CD4-positive, CD25-positive, alpha-beta regulatory T cell (primary cell): ENCODE results near the gene PRDM8. TPM values are rescaled to one million over a fixed set of nuclear protein-coding genes. Genes with fewer than 3 reads are reported as not detected.
"Not testable (repeated sequence)": the region's sequence is repeated elsewhere in the genome, so short reads cannot be mapped to it uniquely, and the experiment has no call there.

Experiments
- ATAC-seq, 2 donors: fragments of 150-1000 bp; cut with Tn5 transposase; one replicate each; pipeline ENCODE4 v1.10.0; 2021; ENCODE audit warnings: low read depth in 2 of 2, moderate number of reproducible peaks in 2 of 2, moderate library complexity in 1 of 2
- DNase-seq, 3 donors: peaks; one replicate each; pipeline versions ENCODE4 v3.0.0 to v3.0.0-alpha.2; 2012 to 2022; ENCODE audit warnings: mixed read lengths in 1 of 3
- H3K27ac ChIP-seq: one replicate; pipeline ENCODE4 v1.7.0; 2013; ENCODE audit warnings: mild to moderate bottlenecking, low read length; ENCODE audit not compliant: insufficient read depth, poor library complexity, severe bottlenecking
- H3K27me3 ChIP-seq: one replicate; pipeline ENCODE4 v1.7.0; 2013; ENCODE audit warnings: low read length; ENCODE audit not compliant: control insufficient read depth, insufficient read depth
- H3K36me3 ChIP-seq: one replicate; pipeline ENCODE4 v1.7.0; 2013; ENCODE audit warnings: mild to moderate bottlenecking, low read length, moderate library complexity; ENCODE audit not compliant: control insufficient read depth, insufficient read depth
- H3K4me1 ChIP-seq: 2 replicates; pipeline ENCODE4 v1.7.0; 2013; ENCODE audit warnings: mild to moderate bottlenecking, low read length; ENCODE audit not compliant: insufficient read depth, control insufficient read depth, poor library complexity, severe bottlenecking
- H3K4me3 ChIP-seq: one replicate; pipeline ENCODE4 v1.7.0; 2013; ENCODE audit warnings: low read depth, mild to moderate bottlenecking, low read length, moderate library complexity
- H3K9me3 ChIP-seq, 2 experiments: 1 replicate in 1 of 2; 2 replicates in 1 of 2; pipeline ENCODE4 v1.7.0; 2013; ENCODE audit warnings: low read length in 2 of 2, mild to moderate bottlenecking in 1 of 2, moderate library complexity in 1 of 2; ENCODE audit not compliant: control insufficient read depth in 2 of 2
- H3K27ac Mint-ChIP-seq, 3 donors: one replicate each; pipeline ENCODE4 v1.8.0; 2020 to 2022; ENCODE audit warnings: mild to moderate bottlenecking in 3 of 3, mixed read lengths in 3 of 3, moderate library complexity in 2 of 3
- H3K27me3 Mint-ChIP-seq: one replicate; pipeline ENCODE4 v1.8.0; 2022; ENCODE audit warnings: mild to moderate bottlenecking, mixed read lengths
- H3K36me3 Mint-ChIP-seq: one replicate; pipeline ENCODE4 v1.8.0; 2020; ENCODE audit warnings: mixed read lengths
- H3K4me1 Mint-ChIP-seq, 4 donors: one replicate each; pipeline ENCODE4 v1.8.0; 2020 to 2022; ENCODE audit warnings: mixed read lengths in 4 of 4, mild to moderate bottlenecking in 1 of 4
- H3K4me3 Mint-ChIP-seq, 4 donors: one replicate each; pipeline ENCODE4 v1.8.0; 2020 to 2022; ENCODE audit warnings: mild to moderate bottlenecking in 4 of 4, mixed read lengths in 4 of 4, moderate library complexity in 3 of 4
- H3K9me3 Mint-ChIP-seq, 7 donors: one replicate each; pipeline ENCODE4 v1.8.0; 2020 to 2022; ENCODE audit warnings: mixed read lengths in 7 of 7, mild to moderate bottlenecking in 3 of 7, moderate library complexity in 2 of 7
- polyA plus RNA-seq, 4 donors: library from polyadenylated mRNA; unstranded; fragments of 300-500 nt; fragmentation: Illumina TruSeq; gene quantifications; one replicate each; pipeline ENCODE4 v1.2.3, GENCODE V29; 2021
- total RNA-seq: library from RNA; stranded (reverse); gene quantifications from one replicate; pipeline ENCODE4 v1.2.3, GENCODE V29; 2022

PRDM8 gene
- total and polyA plus RNA-seq, 5 donors from 2014 or later, result 2.0 to 31.7 (median 3.9) TPM

- Mint-ChIP-seq H3K9me3 (peaks cover 0 to 2% (median 0%) of the 10 kb centered on the region in 7 donors), H3K4me1 (no peaks in the 10 kb centered on the region), H3K36me3 (no peaks in the 10 kb centered on the region), H3K4me3 (no peak overlapping the region), H3K27me3 (peaks cover 64% of the 10 kb centered on the region), H3K27ac (no peak overlapping the region)
- Histone ChIP-seq H3K27ac (no peak overlapping the region), H3K27me3 (peaks cover 29% of the 10 kb centered on the region), H3K9me3 (no peaks in the 10 kb centered on the region), H3K4me3 (no peak overlapping the region), H3K36me3 (no peaks in the 10 kb centered on the region), H3K4me1 (no peaks in the 10 kb centered on the region)
- DNase-seq, result no peak
- ATAC-seq, result no peak
Measured at GRCh38 chr4:80233390-80233789, 36.1 kb downstream of the PRDM8 start.

DNA sequence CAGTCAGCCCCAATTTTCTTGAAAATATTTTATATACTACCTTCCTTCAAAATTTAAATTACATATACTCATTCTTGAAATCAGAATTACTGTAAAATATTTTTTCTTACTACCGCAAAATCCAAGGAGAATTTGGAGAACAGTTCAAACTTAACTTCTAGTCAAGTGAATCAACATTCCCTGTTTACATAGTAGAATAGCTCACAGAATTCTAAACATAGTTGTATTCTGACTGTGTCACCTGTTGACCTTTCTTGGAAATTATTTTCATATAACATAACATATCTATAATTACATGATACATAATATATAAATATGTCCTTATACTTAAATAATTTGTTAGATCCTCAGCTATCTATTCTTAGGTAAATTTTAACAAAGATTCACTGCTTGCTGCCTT, 38.1 kb downstream of the PRDM8 start:
- Mint-ChIP-seq H3K27ac (no peak overlapping the region), H3K4me1 (no peaks in the 10 kb centered on the region), H3K9me3 (peaks cover 0 to 2% (median 0%) of the 10 kb centered on the region in 7 donors), H3K36me3 (no peaks in the 10 kb centered on the region), H3K4me3 (no peak overlapping the region), H3K27me3 (peaks cover 44% of the 10 kb centered on the region)
- ATAC-seq, result no peak
- no peaks in the 10 kb centered on the region for H3K9me3 ChIP-seq
- H3K4me3 ChIP-seq, result no peak overlapping the region
- H3K4me1 ChIP-seq, result no peaks in the 10 kb centered on the region
- DNase-seq, result no peak
- H3K27ac ChIP-seq, result no peak overlapping the region
- no peaks in the 10 kb centered on the region for H3K36me3 ChIP-seq
- H3K27me3 ChIP-seq, result peaks cover 34% of the 10 kb centered on the region

GRCh38 chr4:80237992-80238391, 40.7 kb downstream of the PRDM8 start:
- no peak overlapping the region for H3K27ac ChIP-seq
- H3K4me3 Mint-ChIP-seq, result no peak overlapping the region
- DNase-seq, result no peak

GRCh38 chr4:80239480-80240150, 42.3 kb downstream of the PRDM8 start:
- Mint-ChIP-seq H3K9me3 (peaks cover 0 to 2% (median 0%) of the 10 kb centered on the region in 7 donors), H3K27ac (no peak overlapping the region), H3K36me3 (no peaks in the 10 kb centered on the region), H3K27me3 (peaks cover 22% of the 10 kb centered on the region), H3K4me1 (no peaks in the 10 kb centered on the region), H3K4me3 (no peak overlapping the region)
- H3K27me3 ChIP-seq, result peaks cover 30% of the 10 kb centered on the region
- no peaks in the 10 kb centered on the region for H3K9me3 ChIP-seq
- ATAC-seq, result no peak
- no peak overlapping the region for H3K4me3 ChIP-seq
- no peak for DNase-seq
- no peaks in the 10 kb centered on the region for H3K36me3 ChIP-seq
- no peak overlapping the region for H3K27ac ChIP-seq
- H3K4me1 ChIP-seq, result no peaks in the 10 kb centered on the region

More at GRCh38 chr4:80237992-80238391, 40.7 kb downstream of the PRDM8 start:
- peaks cover 0 to 2% (median 0%) of the 10 kb centered on the region in 7 donors for H3K9me3 Mint-ChIP-seq
- Histone ChIP-seq H3K36me3 (no peaks in the 10 kb centered on the region), H3K9me3 (no peaks in the 10 kb centered on the region), H3K27me3 (peaks cover 26% of the 10 kb centered on the region), H3K4me3 (no peak overlapping the region), H3K4me1 (no peaks in the 10 kb centered on the region)
- no peaks in the 10 kb centered on the region for H3K4me1 Mint-ChIP-seq
- no peak for ATAC-seq
- no peaks in the 10 kb centered on the region for H3K36me3 Mint-ChIP-seq
- peaks cover 25% of the 10 kb centered on the region for H3K27me3 Mint-ChIP-seq
- no peak overlapping the region for H3K27ac Mint-ChIP-seq

DNA sequence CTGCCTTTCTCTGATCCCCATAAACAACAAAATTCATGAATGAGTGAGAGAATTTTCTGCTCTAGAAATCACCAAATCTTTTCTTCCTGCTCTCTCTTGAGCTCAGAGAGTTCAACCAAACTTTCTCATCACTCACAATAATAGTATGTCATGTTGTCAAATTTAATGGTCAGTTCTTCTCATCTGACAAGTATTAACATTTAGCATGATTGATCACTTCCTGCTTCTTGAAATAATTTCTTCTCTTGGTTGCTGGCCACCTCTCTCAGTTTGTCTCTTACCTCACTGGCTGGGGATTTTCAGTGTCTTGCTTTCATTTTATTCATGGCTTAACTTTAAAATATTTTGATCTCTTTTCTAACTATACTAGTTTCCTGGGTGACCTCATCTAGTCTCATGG, 43.7 kb downstream of the PRDM8 start:
- Mint-ChIP-seq H3K9me3 (peaks cover 0 to 2% (median 0%) of the 10 kb centered on the region in 7 donors), H3K27ac (no peak overlapping the region), H3K36me3 (no peaks in the 10 kb centered on the region), H3K27me3 (peaks cover 22% of the 10 kb centered on the region), H3K4me1 (no peaks in the 10 kb centered on the region), H3K4me3 (no peak overlapping the region)
- H3K4me3 ChIP-seq, result no peak overlapping the region
- no peak overlapping the region for H3K27ac ChIP-seq
- DNase-seq (no peak), ATAC-seq (no peak)
- no peaks in the 10 kb centered on the region for H3K4me1 ChIP-seq
- peaks cover 28% of the 10 kb centered on the region for H3K27me3 ChIP-seq
- H3K9me3 ChIP-seq, result no peaks in the 10 kb centered on the region
- H3K36me3 ChIP-seq, result no peaks in the 10 kb centered on the region

DNA sequence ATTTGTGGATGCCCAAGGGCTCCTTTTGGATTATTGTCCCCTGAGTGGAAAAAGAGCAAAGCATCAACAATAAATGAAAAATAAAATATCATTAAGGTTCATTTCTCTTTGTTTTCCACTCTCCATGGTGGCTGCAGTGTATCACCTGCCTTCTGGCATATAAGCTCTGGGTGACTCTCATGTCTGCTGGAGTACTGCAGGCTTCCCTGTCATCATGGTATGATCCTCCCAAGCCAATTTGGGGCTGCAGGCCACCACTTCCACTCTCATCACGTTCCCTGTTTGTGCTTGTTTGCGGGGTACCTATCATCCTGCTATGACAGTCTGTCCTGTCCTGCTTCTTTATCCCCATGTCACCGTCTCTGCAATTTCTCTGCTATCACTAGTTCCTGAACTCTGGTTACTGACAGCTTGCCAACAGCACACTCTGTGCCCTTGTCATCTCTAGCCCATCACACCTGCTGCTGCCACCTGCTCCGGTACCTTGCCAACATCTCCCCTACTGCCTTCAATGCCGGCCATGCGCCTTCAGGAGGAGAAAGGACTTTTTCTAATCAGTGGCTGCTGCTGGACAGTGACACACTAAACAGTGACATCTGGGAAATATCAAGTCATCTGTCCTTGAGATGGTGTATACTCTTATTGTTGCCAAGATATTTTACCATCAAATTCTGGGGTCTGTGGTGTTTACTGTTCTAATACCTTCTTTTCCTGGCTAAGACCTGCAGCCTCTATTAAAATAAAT, 46.1 kb downstream of the PRDM8 start:
- Mint-ChIP-seq H3K36me3 (no peaks in the 10 kb centered on the region), H3K4me1 (no peaks in the 10 kb centered on the region), H3K27me3 (peaks cover 21% of the 10 kb centered on the region), H3K4me3 (no peak overlapping the region), H3K27ac (no peak overlapping the region), H3K9me3 (peaks cover 0 to 1% (median 0%) of the 10 kb centered on the region in 7 donors)
- peaks cover 22% of the 10 kb centered on the region for H3K27me3 ChIP-seq
- no peak overlapping the region for H3K4me3 ChIP-seq
- H3K4me1 ChIP-seq, result no peaks in the 10 kb centered on the region
- no peak overlapping the region for H3K27ac ChIP-seq
- ATAC-seq (no peak), DNase-seq (no peak)
- H3K36me3 ChIP-seq, result no peaks in the 10 kb centered on the region
- H3K9me3 ChIP-seq, result no peaks in the 10 kb centered on the region

- not testable (repeated sequence) for H3K4me3 Mint-ChIP-seq, H3K36me3 Mint-ChIP-seq, H3K4me1 ChIP-seq, H3K36me3 ChIP-seq, H3K4me1 Mint-ChIP-seq, ATAC-seq, H3K4me3 ChIP-seq, H3K9me3 Mint-ChIP-seq, H3K9me3 ChIP-seq, H3K27ac ChIP-seq, DNase-seq, H3K27ac Mint-ChIP-seq
- H3K27me3 Mint-ChIP-seq, result peaks cover 40% of the 10 kb centered on the region
- peaks cover 18% of the 10 kb centered on the region for H3K27me3 ChIP-seq
Measured at GRCh38 chr4:80247484-80247883, 50.2 kb downstream of the PRDM8 start.

DNA sequence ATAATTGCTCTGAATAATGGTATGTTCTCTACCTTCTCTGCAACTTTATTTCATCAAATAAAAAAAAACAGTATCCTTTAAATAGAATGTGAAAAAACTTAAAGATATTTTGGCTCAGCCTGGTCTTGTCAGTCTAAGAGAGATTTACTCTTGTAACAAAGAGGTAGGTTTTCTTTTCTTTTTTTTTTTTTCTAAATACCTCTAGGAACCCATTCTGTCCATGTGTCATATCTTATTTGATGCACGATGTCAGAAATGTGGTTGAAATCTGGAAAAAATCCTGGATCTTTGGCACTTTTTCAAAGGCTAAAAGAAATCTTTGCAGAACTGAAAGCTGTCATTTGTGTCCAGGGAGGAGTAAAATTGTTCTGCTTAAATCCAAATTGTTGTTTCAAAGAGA, 51.8 kb downstream of the PRDM8 start:
- no peaks in the 10 kb centered on the region for H3K36me3 ChIP-seq
- Mint-ChIP-seq H3K36me3 (no peaks in the 10 kb centered on the region), H3K27me3 (peaks cover 43% of the 10 kb centered on the region), H3K4me3 (no peak overlapping the region), H3K9me3 (peaks cover 0 to 3% (median 0%) of the 10 kb centered on the region in 7 donors), H3K27ac (no peak overlapping the region), H3K4me1 (no peaks in the 10 kb centered on the region)
- ATAC-seq, result no peak
- peaks cover 14% of the 10 kb centered on the region for H3K27me3 ChIP-seq
- DNase-seq, result no peak
- no peak overlapping the region for H3K4me3 ChIP-seq
- no peak overlapping the region for H3K27ac ChIP-seq
- no peaks in the 10 kb centered on the region for H3K4me1 ChIP-seq
- no peaks in the 10 kb centered on the region for H3K9me3 ChIP-seq
